Osteocyte (in vitro differentiated cells): ENCODE measurements around the gene WBP2NL. TPM values are rescaled to one million over a fixed set of nuclear protein-coding genes. Genes with fewer than 3 reads are reported as not detected.

ENCODE experiments used
- DNase-seq: peaks from one replicate; pipeline ENCODE4 v3.0.0; 2021; ENCODE audit warnings: mixed read lengths; ENCODE audit not compliant: unreplicated experiment; ENCODE audit errors: extremely low spot score
- H3K27ac Mint-ChIP-seq: one replicate; pipeline ENCODE4 v1.8.0; 2021; ENCODE audit warnings: mild to moderate bottlenecking, mixed read lengths; ENCODE audit not compliant: unreplicated experiment
- H3K27me3 Mint-ChIP-seq: one replicate; pipeline ENCODE4 v1.8.0; 2021; ENCODE audit warnings: mixed read lengths; ENCODE audit not compliant: unreplicated experiment
- H3K36me3 Mint-ChIP-seq: one replicate; pipeline ENCODE4 v1.8.0; 2021; ENCODE audit warnings: mixed read lengths; ENCODE audit not compliant: unreplicated experiment
- H3K4me1 Mint-ChIP-seq: one replicate; pipeline ENCODE4 v1.8.0; 2021; ENCODE audit warnings: mixed read lengths; ENCODE audit not compliant: unreplicated experiment
- H3K4me3 Mint-ChIP-seq: one replicate; pipeline ENCODE4 v1.8.0; 2021; ENCODE audit warnings: mild to moderate bottlenecking, moderate library complexity, mixed read lengths; ENCODE audit not compliant: unreplicated experiment
- H3K9me3 Mint-ChIP-seq: one replicate; pipeline ENCODE4 v1.8.0; 2021; ENCODE audit warnings: mixed read lengths; ENCODE audit not compliant: unreplicated experiment
- total RNA-seq: library from RNA; stranded (reverse); gene quantifications from 2 replicates; pipeline ENCODE4 v1.2.1, GENCODE V29; 2021
- TF ChIP-seq, protein P1 (sequence below): fragments of 200-600 bp; sonication (generic); IDR thresholded peaks from 2 replicates; pipeline ENCODE4 v1.5.0; 2021; ENCODE audit warnings: antibody characterized with exemption, mild to moderate bottlenecking, moderate library complexity

WBP2NL gene
- total RNA-seq, 1 donor from 2014 or later, result not detected

DNA sequence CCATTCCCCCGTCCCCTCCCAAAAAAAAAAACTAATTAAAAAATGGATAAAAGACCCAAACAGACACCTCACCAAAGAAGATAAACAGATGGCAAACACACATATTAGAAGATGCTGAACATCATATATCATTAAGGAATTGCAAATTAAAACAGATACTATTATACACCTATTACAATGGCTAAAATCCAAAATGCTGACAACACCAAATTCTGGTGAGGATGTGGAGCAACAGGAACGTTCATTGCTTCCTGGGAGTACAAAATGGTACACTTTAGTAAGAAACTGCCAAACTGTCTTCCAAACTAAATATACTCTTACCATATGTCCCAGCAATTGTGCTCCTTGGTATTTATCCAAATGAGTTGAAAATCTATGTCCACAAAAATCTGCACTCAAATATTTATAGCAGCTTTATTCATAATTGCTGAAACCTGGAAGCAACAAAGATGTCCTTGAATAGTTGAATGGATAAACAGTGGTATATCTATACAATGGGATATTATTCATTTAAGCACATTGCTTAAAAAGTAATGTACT lies 52.1 kb downstream of the WBP2NL start:
- DNase-seq, result no peak
- no peak overlapping the region for H3K4me3 Mint-ChIP-seq
- H3K27me3 Mint-ChIP-seq, result no peaks in the 10 kb centered on the region
- peaks cover 2% of the 10 kb centered on the region for H3K36me3 Mint-ChIP-seq
- TF ChIP-seq, protein P1, sequence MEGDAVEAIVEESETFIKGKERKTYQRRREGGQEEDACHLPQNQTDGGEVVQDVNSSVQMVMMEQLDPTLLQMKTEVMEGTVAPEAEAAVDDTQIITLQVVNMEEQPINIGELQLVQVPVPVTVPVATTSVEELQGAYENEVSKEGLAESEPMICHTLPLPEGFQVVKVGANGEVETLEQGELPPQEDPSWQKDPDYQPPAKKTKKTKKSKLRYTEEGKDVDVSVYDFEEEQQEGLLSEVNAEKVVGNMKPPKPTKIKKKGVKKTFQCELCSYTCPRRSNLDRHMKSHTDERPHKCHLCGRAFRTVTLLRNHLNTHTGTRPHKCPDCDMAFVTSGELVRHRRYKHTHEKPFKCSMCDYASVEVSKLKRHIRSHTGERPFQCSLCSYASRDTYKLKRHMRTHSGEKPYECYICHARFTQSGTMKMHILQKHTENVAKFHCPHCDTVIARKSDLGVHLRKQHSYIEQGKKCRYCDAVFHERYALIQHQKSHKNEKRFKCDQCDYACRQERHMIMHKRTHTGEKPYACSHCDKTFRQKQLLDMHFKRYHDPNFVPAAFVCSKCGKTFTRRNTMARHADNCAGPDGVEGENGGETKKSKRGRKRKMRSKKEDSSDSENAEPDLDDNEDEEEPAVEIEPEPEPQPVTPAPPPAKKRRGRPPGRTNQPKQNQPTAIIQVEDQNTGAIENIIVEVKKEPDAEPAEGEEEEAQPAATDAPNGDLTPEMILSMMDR, result no peak
- H3K4me1 Mint-ChIP-seq, result peaks cover 2% of the 10 kb centered on the region
- H3K9me3 Mint-ChIP-seq, result no peaks in the 10 kb centered on the region
- no peak overlapping the region for H3K27ac Mint-ChIP-seq

DNA sequence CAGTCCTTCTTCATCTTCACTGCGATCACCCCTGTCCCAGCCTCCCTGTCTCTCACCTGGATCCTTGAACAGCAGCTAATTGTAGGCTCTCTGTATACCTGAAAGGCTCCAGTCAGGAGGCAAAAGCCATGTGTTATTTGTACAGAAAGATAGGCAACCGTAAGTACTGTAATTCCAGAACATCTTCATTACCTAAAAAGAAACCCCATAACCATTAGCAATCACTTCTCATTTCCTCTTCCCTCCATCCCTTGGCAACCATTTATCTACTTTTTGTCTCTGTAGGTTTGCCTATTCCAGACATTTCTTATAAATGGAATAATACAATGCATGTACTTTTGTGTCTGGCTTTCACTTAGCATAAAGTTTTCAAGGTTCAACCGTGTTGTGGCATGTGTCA lies 54.2 kb downstream of the WBP2NL start:
- Mint-ChIP-seq H3K36me3 (peaks cover 7% of the 10 kb centered on the region), H3K4me1 (no peaks in the 10 kb centered on the region), H3K27me3 (no peaks in the 10 kb centered on the region), H3K4me3 (no peak overlapping the region), H3K9me3 (peaks cover 14% of the 10 kb centered on the region), H3K27ac (no peak overlapping the region)
- TF ChIP-seq, protein P1, result no peak
- no peak for DNase-seq

DNA sequence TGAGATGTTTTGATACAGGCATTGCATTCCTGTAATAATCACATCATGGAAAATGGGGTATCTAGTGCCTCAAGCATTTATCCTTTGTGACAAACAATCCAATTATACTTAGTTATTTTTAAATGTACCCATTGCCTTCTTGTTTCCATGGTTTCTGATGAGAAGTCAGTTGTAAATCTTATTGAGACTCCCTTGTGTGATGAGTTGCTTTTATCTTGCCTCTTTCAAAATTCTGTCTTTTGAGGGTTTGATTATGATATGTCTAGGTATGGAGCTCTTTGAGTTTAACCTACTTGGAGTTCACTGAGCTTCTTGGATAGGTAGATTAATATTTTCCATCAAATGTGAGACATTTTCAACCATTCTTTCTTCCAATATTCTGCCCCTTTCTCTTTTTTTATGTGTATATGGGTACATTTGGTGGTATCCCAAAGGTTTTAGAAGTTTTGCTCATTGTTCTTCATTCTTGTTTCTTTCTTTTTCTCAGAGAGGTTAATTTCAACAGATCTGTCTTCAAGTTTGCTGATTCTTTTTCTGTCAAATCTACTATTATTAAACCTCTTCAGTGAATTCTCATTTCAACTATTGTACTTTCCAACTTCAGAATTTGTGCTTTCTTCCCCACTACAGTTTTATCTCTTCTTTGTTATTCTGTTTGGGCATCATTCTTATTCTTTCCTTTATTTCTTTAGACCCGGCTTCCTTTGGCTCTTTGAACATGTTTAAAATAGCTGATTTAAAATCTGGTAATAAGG lies 58.3 kb downstream of the WBP2NL start:
- Mint-ChIP-seq H3K9me3 (peaks cover 21% of the 10 kb centered on the region), H3K36me3 (peaks cover 20% of the 10 kb centered on the region), H3K4me1 (no peaks in the 10 kb centered on the region), H3K27ac (no peak overlapping the region), H3K27me3 (no peaks in the 10 kb centered on the region), H3K4me3 (no peak overlapping the region)
- no peak for DNase-seq
- TF ChIP-seq, protein P1, result no peak

DNA sequence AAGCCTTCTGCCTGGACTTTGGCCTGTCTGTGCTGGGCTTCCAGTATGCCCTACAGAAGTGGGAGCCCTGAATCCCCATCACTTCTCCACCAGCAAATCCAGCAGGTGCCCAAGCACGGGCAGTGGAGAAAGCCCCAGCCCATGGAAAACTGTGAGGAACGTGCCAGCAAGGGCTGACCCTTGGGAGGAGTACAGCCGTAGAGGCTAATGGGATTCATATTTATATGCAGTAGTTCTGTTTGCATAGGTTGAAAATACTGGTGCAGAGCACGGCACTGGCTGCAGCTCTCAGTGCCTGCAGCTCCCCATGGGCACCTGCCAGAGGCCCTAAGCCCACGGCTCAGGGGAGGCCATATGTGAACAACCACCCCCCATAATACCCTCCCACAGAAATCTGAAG lies 61.9 kb downstream of the WBP2NL start:
- Mint-ChIP-seq H3K36me3 (peaks cover 20% of the 10 kb centered on the region), H3K9me3 (peaks cover 21% of the 10 kb centered on the region), H3K27me3 (no peaks in the 10 kb centered on the region), H3K4me3 (no peak overlapping the region), H3K4me1 (no peaks in the 10 kb centered on the region), H3K27ac (no peak overlapping the region)
- peak; percentile 62 for DNase-seq
- TF ChIP-seq, protein P1, result no peak

DNA sequence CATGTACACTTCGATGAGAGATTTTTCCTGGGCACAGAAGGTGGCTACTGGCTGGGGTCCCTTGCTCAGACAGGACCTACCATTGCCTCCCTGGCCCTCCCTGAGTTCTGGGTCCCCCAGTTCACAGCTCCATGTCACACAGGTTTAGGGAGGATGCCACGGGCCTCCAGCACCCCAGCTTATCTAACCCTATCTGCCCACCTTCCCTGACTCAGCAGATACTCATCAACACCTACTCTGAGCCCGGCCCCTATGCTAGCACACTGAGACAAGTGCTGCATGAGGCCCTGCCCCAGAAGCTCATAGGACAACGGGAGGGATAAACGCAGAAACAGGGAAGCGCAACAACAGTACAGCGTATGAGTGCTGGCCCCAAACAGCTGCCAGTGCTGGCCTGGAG lies 62.5 kb downstream of the WBP2NL start:
- no peak overlapping the region for H3K4me3 Mint-ChIP-seq
- TF ChIP-seq, protein P1, result no peak
- no peaks in the 10 kb centered on the region for H3K4me1 Mint-ChIP-seq
- no peak for DNase-seq
- no peaks in the 10 kb centered on the region for H3K27me3 Mint-ChIP-seq
- peaks cover 22% of the 10 kb centered on the region for H3K36me3 Mint-ChIP-seq
- no peak overlapping the region for H3K27ac Mint-ChIP-seq
- peaks cover 21% of the 10 kb centered on the region for H3K9me3 Mint-ChIP-seq
